Amniotic epithelial cell (primary cell): ENCODE data around the gene MAP1LC3B.

Source experiments
- DNase-seq: peaks from one replicate; pipeline ENCODE4 v3.0.0-alpha.2; 2010; ENCODE audit warnings: low read depth

MAP1LC3B gene

DNA sequence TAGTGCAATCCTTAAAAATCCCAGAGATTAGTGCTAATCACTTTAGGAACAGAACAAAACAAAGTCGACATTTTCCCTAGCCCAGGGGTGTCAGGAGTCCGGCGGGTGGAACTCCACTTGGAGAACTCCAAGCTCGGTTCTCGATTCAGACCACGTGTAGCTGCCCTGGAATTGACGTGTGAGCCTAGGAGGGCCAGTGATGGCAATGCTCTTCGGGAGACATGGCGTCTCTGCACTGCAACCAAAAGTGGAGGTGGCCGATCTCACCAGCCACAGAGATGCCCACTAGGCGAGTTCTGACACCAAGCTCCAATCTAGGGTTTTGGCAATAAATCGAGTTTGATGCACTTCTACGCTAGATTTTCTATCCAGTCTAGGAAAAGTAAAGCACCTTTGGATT, 17.6 kb downstream of the MAP1LC3B start:
- DNase-seq, result no peak

DNA sequence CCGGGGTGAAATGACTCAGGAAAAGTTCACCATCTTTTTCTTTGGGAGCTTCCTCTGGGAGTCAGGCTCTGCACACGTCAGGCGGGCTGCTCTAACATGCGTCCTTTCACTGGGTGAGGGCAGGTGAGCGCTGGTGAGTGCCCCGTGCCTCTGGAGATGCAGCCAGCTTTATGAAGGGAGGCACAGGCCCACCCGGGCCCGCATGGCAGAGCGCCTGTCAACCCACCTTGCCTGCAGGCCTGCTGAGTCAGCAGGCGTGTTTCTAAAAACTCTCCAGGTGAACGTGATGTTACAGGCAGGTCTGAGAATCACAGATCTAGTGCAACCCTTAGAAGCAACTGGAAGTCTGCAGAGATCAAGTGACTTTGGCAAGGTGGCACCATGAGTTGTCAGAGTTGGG, 18.4 kb downstream of the MAP1LC3B start:
- DNase-seq, result no peak

DNA sequence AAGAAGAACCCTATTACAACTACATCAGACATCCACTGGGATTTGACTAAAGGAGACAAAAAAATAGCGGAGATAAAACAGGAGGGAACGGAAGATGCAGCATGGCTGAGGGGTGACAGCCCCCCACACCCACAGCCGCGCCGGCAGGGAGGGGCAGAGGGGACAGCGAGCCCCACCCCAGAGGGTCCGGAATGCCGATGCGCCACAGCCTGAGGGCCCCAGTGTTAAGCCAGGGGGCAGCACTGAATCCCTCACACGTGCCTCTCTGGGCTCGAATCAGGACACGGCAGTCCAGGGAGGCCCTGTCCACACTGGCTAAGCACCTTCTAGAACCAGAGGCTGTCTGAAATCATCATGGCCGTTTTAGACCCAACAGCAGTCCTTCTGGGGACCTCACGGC, 18.8 kb downstream of the MAP1LC3B start:
- no peak for DNase-seq

DNA sequence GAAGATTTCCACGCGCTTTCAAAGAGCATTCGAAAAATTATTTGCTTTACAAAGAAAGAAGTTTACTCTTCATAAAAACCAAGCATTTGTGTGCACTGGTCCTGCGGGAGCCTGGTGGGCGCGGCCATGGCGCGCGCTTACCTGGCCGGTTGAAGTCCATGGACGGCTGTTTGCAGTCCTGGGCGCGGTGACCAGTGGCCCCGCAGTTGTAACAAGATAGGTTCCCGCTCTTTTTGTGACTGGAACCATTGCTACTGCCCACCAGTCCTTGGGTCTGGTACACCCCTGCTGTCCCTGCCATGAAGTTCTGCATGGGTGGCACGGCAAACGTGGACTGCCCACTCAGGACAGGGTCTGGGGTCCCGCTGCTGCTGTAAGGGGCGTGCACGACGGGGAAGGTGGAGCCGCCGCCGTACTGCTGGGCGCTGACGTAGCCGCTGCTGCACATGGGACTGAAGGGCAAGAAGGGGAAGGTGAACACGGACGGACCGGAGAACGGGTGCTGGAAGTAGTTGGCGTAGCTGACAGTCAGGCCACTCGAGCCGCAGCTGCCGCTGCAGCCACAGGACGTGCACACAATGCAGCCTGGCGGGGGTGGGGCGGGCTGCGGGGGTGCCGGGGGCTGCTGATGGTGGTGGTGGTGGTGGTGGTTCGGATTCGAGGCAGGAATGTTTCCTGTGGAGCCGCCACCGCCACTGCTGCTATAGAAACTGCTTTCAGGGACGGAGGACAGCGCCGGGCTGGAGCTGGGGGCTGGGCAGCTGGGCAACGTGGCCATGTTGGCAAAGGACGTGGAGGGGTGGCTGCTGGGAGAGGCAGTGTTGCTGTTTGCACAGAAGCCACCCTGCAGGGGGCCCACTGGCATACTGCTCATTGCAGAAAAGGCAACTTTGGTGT, 19.5 kb downstream of the MAP1LC3B start:
- no peak for DNase-seq

DNA sequence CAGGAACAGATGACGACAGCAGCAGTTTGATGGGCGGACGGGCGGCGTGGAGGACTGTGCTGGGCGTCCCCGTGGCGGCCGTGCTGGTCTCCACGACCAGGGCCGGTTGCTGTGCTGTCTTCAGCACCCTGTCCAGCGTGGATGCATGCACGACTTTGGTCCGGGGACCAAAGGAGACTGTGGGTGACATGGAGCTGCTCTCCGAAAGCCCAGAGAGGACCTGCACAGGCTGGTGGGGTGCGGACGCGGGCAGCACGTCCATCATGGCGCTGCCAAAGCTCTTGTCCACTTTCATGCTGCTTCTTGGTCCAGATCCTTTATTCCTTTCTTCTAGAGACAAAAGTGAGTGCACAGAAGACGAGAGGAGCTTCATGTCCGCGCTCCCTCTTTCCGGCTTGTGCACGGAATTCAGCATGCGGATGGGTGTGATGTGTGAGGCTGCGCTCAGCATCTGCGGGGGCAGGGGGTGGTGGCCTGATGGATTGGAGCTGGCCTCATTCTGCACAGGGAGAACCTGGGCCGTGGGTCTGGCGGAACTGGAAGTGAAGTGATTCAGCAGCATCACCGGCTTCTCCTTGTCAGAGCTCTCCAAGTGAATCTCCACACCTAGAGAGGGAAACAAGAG, 20.3 kb downstream of the MAP1LC3B start:
- DNase-seq, result no peak

DNA sequence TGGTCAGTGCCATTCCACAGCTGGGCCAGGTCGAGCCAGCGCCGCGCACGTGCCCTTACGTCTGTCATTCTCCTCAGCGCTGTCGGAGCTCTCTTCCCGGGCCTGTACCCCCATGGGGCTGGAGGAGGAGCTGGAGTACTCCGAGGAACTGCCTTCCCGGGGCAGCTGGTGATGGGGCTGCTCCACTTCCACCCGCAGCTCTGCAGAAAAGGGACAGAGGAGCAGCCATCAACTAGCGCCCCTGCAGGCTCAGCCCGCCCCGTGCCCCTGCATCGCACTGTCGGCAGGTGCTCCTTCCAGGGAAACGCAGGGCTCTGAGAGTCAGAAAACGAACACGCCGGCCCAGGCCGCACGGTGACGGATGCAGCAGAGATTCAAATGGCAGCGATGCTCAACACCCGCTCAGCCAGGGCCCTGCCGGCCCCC, 20.9 kb downstream of the MAP1LC3B start:
- no peak for DNase-seq

DNA sequence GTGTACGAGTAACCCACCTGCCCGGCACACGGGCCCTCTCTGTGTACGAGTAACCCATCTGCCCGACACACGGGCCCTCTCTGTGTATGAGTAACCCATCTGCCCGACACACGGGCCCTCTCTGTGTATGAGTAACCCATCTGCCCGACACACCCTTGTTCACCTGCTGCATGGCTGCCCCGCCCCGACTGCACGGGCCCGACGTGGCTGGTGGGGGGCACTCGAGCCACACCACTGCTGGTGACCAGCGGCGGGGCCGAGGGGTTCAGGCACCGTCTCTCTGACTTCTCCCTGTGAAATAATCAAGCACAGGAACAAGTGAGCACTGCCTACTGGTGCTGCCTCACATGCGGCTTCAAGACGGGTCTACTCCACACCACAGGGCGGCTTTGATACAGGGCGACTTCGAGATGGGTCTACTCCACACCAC, 22.1 kb downstream of the MAP1LC3B start:
- no peak for DNase-seq

DNA sequence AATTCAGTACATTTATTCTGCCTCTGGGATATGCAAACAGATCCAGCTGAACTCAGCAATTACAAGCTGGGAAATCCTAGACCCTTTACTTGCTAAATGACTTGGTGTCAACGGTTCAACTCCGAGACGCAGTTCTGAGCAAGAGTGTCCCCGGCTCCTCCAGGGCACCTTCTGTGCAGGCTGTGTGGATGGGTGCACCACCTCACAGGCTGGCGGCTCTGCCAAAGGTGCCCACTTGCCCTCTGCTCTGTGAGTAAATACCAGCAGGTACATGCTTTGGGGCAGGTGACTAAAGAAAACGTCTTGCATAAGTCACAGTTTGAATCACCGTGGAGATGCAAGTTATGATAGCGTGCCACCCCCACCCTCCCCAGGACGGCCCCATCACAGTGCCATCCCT, 23.3 kb downstream of the MAP1LC3B start:
- DNase-seq, result no peak

DNA sequence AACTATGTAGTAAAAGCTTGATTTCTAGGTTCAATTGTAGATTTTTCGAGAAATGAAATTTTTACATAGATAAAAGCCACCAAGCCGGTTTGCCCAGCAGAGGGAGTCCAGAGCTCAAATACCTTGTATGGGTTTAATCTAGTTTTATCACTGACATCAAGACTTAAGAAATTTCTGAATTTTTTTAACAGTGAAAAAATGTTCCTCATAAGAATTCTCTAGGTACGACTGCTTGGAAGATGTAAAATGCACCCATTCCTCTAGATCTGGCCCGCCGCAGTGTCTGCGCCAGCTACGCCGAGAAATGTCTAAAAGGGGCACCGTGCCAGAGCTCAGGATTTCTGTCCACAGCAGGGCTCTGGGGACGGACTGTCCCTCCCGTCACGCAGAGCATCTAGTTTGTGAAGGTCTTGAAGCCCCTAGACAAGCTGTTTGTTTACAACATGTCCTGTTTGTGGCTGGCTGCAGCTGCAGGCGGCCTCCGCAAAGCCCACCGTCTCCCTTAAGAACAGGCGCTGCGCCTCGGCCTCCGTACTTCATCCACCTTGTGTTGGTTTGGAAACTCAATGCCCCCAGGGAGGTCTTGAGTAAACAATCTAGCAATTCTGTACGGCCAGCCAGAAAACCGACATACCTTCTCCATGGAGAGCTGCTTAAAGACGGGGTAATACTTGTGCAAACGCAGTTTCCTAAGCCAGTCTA, 24.8 kb downstream of the MAP1LC3B start:
- DNase-seq, result peak; percentile 67

DNA sequence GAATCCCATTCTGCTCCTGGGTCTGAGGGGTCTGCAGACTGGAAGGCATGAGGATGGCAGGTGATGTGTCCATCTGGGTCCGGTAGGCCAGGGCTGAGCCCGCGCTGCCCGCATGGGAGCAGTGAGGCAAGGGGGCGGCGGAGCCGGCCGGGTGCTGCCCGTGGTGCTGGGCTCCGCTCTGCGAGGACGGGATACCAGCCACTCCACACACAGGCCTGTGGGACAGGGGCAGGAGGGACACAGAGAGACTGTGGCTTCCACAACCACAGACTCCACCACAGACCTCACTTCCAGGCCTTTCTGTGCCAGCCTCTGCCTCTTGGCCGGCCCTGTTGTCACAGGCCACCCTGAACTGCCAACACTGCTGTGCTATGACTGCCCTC, 25.4 kb downstream of the MAP1LC3B start:
- no peak for DNase-seq

DNA sequence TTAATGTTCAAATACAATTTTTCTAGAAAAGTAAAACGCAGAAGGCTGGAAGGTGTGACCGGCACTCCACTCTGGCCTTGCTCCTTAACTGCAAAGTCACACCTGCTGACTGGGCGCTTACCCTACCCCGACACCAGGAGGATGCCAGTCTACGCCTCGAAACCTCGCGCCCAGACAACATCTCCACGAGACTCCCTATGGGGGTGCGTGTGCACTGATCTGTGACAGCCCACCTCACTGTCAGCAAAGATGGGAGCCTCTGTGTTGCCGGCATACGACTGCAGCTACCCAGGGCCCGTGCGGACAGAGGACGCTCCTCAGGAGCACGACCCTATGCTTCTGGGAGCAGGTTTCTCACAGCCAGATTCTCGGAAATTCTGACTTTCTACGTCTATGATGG, 26.1 kb downstream of the MAP1LC3B start:
- no peak for DNase-seq

DNA sequence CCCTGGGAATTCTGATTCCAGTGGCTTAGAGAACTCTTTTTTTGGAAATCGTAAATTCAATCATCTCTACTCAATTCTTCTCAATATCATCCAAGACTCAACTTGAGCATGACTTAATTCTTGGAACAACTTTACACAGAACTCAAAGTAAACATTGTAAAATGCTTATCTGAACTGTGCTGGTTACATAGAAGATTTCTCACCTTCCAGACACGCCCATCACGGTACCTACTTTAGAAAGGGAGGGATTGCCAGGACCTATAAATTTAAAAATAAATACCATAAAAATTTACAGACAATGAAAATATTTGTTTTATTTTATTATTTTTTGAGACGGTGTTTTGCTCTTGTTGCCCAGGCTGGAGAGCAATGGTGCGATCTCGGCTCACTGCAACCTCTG, 26.5 kb downstream of the MAP1LC3B start:
- DNase-seq, result no peak

DNA sequence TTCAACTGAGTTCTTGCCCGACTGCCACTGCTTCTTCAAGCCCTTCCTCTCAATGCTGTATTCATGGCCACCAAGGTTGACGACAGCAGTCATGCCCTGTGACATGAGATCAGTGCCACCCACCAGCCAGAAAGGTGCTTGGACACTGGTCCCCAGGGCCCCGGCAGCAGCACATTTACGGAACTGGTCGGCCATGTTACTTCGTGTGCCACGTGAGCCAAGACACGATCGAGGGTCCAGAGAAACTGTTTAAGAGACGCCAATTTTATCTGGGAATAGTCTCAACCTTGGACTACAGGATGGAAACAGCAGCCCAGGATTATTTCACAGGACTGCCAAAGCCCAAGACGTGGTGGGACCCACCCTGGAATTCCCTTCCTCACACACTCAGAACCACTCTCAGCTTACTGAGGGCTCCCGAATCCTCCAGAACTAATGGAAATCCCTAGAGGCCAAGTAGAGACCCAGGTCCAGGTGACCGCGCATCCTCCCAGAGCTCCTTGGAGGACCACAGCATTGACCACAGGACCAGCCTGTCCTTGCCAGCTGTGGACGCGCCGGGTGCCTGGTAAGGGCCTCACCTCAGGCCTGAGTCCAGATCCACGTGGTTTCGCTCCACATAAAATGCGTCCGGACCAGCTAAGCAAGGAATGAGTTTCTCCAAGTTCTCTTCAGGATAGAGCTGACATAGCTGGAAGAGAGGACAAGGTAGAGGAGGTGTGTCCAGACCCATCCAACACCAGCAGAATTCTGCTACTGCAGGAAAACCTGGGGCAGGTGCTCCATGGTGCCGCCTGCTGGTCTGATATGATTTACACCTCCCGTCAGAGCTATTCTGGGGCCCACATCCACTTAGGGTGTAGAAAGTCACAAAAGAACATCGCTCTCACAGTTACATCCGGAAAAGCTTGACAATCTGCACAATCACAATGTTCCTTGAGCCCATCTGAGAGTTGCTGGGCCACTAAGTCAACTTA, 28.2 kb downstream of the MAP1LC3B start:
- no peak for DNase-seq

DNA sequence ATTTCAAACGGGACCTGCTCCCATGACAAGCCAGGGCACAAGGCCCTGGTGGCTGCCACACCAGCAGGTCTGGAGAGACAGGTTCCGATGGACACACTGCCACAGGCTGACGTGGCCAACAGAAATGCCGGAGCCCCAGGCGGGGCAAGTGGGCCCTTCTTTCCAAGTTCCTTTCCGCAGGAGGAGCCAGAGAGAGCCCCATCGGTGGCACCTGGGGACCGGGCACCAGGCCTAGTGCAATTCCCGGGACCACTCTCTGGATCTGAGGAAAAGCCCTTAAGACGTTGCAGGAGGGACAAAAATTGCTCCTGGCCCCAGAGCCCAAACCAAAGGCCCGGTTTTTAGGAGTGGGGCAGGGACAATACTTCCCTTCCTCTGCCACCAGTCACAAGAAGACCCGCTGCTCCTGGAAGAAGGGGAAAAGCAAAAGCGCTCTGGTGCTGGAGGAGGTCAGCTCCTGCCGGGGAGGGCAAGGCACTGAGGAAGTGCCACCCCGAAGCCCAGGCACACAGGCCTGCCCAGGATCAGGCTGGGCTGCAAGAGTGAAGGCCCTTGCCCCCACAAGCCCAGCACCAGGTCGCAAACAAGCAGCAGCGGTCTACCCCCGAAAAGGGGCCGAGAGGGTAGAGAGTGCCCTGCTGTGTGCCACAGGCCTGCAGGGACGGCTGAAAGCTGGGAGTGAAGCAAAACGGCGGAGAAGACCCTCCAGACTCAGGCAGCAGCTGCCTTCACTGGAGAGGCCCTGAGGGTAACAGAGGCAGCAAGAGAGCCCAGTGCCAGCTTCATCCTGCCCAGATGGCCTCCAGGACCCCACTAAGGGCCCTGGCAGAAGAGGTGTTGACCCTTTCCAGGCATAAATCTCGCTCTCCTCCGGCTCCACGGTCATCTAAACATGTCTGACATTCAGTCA, 29.1 kb downstream of the MAP1LC3B start:
- DNase-seq, result no peak

DNA sequence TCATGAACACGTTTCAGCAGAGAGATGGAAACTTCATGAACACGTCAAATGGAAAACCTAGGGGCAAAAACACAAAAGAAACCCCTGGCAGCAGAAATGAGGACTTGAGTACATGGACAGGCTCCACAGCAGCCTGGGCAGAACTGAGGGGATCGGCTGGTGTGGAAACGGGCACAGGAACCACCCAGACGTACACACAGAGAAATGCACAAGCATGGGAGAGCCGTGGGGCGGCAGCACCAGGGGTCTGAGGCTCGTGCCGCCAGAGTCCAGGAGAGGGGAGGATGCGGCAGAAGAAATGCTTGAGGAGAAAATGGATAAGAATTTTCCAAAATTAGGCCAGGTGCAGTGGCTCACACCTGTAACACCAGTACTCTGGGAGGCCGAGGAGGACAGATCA, 30.0 kb downstream of the MAP1LC3B start:
- no peak for DNase-seq

DNA sequence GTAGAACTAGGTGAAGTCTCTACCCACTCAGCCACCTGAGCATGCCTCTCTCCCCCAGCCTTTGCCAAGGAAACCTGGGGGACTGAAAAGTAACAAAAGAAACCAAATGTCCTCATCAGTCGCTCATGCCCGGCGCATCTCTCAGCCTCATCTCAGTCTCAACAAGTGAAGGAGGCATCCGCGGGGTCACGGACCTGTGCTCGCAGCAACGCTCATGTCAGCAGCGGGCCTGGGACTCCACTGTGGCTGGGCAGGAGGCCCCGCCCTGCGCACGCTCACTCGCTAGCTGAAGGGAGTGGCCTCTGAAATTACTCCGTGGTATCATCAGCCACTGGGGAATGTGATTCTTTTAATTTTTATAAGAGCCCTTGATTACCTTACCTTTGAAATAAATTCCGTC, 31.3 kb downstream of the MAP1LC3B start:
- DNase-seq, result no peak

DNA sequence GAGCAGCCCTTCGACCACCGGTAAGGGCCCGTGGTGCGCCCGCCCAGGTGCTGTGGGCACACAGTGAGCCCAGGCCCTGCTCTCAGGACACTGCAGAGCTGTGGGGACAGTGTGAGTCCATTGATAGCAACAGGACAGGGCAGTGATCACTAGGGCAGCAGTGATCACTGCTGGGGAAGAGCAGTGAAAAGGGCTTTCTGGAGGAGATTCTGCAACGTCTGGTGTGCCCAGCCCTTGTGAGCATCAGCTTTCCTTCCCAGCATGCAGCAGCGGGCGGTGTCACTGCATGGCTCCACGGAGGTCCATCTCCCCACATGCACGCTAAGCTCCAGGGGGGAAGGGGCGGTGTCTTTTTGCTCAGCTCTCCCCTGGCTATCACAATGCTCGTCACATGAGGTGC, 32.1 kb downstream of the MAP1LC3B start:
- no peak for DNase-seq

DNA sequence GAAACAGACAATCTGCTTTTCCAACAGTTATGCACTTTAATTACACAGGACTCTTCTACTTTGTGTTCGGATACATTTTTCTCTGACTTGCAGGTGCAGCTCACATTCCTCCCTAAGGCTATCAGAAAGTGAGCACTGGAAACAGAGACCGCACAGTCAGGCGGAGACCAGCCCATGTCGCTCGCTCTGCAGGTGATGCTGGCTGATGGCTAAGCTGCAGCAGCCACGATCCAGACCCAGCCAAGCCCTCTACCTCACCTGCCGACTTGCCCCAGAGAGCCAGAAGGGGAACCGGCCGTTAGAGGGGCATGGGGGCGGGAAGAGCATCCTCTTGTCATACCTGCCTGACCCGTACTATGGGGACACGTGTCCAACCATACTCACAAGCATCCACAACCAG, 33.8 kb downstream of the MAP1LC3B start:
- DNase-seq, result no peak

DNA sequence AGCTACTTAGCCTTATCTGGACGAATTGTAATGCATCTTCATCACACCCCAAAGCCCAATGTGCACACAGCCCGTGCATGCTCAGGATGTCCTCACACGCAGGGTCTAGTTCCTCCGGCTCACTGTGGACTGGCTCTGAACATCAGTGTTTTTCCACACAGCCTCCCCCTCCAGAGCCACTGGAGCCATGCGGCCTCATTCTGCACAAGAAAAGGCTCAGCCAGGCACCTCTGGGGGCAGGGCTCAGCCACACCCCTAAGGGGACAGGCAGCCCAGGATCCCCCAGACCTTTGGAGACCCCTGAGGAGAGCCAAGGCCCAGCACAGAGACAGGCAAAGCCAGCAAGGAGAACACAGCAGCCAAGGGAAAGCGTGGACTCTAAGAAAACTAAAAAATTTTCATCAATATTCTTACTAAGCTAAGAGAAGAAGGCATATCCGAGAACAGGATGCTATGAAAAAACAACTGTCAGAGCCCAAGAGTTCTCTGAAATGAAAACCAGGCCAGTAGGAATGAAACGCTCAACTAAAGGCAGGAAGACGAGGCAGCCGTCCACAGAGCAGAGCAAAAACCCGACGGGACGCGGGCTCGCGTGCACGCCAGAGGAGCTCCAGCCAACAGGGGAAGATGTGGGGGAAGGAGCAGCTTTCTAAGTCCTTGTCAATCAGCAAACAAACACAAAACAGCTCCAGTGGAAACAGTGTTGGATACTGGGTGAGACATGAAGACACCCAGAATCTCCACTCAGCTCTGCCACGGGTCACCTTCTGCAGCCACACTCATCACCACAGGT, 34.5 kb downstream of the MAP1LC3B start:
- DNase-seq, result no peak

DNA sequence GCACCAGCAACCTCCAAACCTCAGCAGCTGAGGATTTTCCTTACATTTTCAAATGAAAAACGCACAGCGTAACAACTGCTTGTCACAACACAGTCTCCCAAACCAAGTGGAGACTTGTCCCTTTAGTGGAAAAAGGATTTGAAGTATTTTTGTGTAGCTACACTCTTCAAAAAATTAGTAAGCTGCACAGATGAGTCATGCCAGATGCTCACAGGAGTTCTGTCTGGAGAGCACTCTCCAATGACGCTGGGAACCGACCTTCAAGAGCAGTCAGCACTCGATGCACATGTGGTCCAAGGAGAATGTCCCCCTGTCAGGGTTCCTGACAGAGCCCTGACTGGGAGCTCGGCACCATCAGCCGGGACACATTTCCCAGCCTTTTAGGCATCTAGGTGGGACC, 39.8 kb downstream of the MAP1LC3B start:
- peak; percentile 68 for DNase-seq
